NB4 (cell line): ENCODE results near the gene DNAJC12.

ENCODE experiments used
- CTCF ChIP-seq: IDR thresholded peaks from one replicate; pipeline ENCODE4 v1.5.1; 2012; ENCODE audit warnings: low read depth, low read length
- MAX ChIP-seq: IDR thresholded peaks from 2 replicates; pipeline ENCODE4 v1.6.1; 2011; ENCODE audit warnings: low read depth, low read length
- MYC ChIP-seq: IDR thresholded peaks from 2 replicates; pipeline ENCODE4 v1.6.1; 2011; ENCODE audit warnings: low read depth, low read length
- POLR2A ChIP-seq: IDR thresholded peaks from 2 replicates; pipeline ENCODE4 v1.6.1; 2011; ENCODE audit warnings: mild to moderate bottlenecking; ENCODE audit not compliant: insufficient read length; ENCODE audit errors: extremely low read depth

GRCh38 chr10:67784474-67784873, 53.5 kb downstream of the DNAJC12 start:
- TF ChIP-seq CTCF, result no peak
- TF ChIP-seq MAX, result 0 out of 2 replicates have a peak, but pooled peaks have one; percentile 8
- no peak for TF ChIP-seq POLR2A
- TF ChIP-seq MYC, result no peak
